HG02852 (cell line): Measurements from ENCODE around the gene COL8A1.

Source experiments
- ATAC-seq: cut with Tn5 transposase; IDR thresholded peaks from one replicate; pipeline ENCODE4 v1.9.1; 2021; ENCODE audit warnings: mild to moderate bottlenecking, moderate library complexity; ENCODE audit not compliant: unreplicated experiment

COL8A1 gene

GRCh38 chr3:99669879-99670555 is 31.6 kb downstream of the COL8A1 start:
- no peak for ATAC-seq

- no peak for ATAC-seq
These were observed 32.2 kb downstream of the COL8A1 start for GRCh38 chr3:99670556-99670950.

GRCh38 chr3:99674086-99674789 is 35.8 kb downstream of the COL8A1 start:
- no peak for ATAC-seq

GRCh38 chr3:99678023-99678422 is 39.6 kb downstream of the COL8A1 start:
- ATAC-seq, result no peak

- ATAC-seq, result no peak
These were observed 40.5 kb downstream of the COL8A1 start for GRCh38 chr3:99678896-99679295.

- no peak for ATAC-seq
These were observed 43.1 kb downstream of the COL8A1 start for GRCh38 chr3:99681512-99681911.

- no peak for ATAC-seq
These were observed 43.6 kb downstream of the COL8A1 start for GRCh38 chr3:99681976-99682375.

- ATAC-seq, result no peak
These were observed 45.1 kb downstream of the COL8A1 start for GRCh38 chr3:99683465-99683864.

- no peak for ATAC-seq
These were observed 45.5 kb downstream of the COL8A1 start for GRCh38 chr3:99683876-99684275.

GRCh38 chr3:99684644-99685043 is 46.2 kb downstream of the COL8A1 start:
- no peak for ATAC-seq

- no peak for ATAC-seq
These were observed 48.1 kb downstream of the COL8A1 start for GRCh38 chr3:99686469-99686868.

GRCh38 chr3:99686955-99687612 is 48.7 kb downstream of the COL8A1 start:
- ATAC-seq, result peak; percentile 75

- no peak for ATAC-seq
These were observed 52.5 kb downstream of the COL8A1 start for GRCh38 chr3:99690761-99691369.

- ATAC-seq, result no peak
These were observed 55.2 kb downstream of the COL8A1 start for GRCh38 chr3:99693636-99694035.

GRCh38 chr3:99696497-99696896 is 58.1 kb downstream of the COL8A1 start:
- ATAC-seq, result no peak

- no peak for ATAC-seq
These were observed 58.9 kb downstream of the COL8A1 start for GRCh38 chr3:99697250-99697649.

- ATAC-seq, result no peak
These were observed 60.5 kb downstream of the COL8A1 start for GRCh38 chr3:99698932-99699331.

- ATAC-seq, result no peak
These were observed 61.4 kb downstream of the COL8A1 start for GRCh38 chr3:99699841-99700240.

- ATAC-seq, result no peak
These were observed 62.4 kb downstream of the COL8A1 start for GRCh38 chr3:99700631-99701268.

GRCh38 chr3:99702953-99703943 is 64.9 kb downstream of the COL8A1 start:
- ATAC-seq, result no peak
